ENCODE measurements around the gene MZT1.

MZT1 gene

GRCh38 chr13:72698164-72698563 is 29.3 kb downstream of the MZT1 start:
- TF ChIP-seq CTCF (IDR thresholded peaks at IDR 0.05; ENCODE audit: low read depth, low read length): no peak
- DNase-seq (ENCODE audit: extremely low read depth, low read depth): no peak

GRCh38 chr13:72696579-72696978 is 30.9 kb downstream of the MZT1 start:
- no peak for DNase-seq (ENCODE audit: extremely low read depth, low read depth)
- peak; percentile 34 for TF ChIP-seq CTCF (IDR thresholded peaks at IDR 0.05; ENCODE audit: low read depth, low read length)

- no peak for DNase-seq (ENCODE audit: extremely low read depth, low read depth)
- no peak for TF ChIP-seq CTCF (IDR thresholded peaks at IDR 0.05; ENCODE audit: low read depth, low read length)
Observed at GRCh38 chr13:72694314-72694713, 33.1 kb downstream of the MZT1 start.

- TF ChIP-seq CTCF (IDR thresholded peaks at IDR 0.05; ENCODE audit: low read depth, low read length): no peak
- no peak for DNase-seq (ENCODE audit: extremely low read depth, low read depth)
Observed at GRCh38 chr13:72693832-72694231, 33.6 kb downstream of the MZT1 start.

- TF ChIP-seq CTCF (IDR thresholded peaks at IDR 0.05; ENCODE audit: low read depth, low read length): no peak
- no peak for DNase-seq (ENCODE audit: extremely low read depth, low read depth)
Observed at GRCh38 chr13:72692884-72693514, 34.4 kb downstream of the MZT1 start.

GRCh38 chr13:72689181-72689696 is 38.2 kb downstream of the MZT1 start:
- TF ChIP-seq CTCF (IDR thresholded peaks at IDR 0.05; ENCODE audit: low read depth, low read length): no peak
- DNase-seq (ENCODE audit: extremely low read depth, low read depth): no peak

GRCh38 chr13:72686766-72687165 is 40.7 kb downstream of the MZT1 start:
- no peak for TF ChIP-seq CTCF (IDR thresholded peaks at IDR 0.05; ENCODE audit: low read depth, low read length)
- no peak for DNase-seq (ENCODE audit: extremely low read depth, low read depth)
